Measurements from ENCODE around the gene PPP1R37.

PPP1R37 gene

GRCh38 chr19:45123440-45123850 lies 30.5 kb downstream of the PPP1R37 start:
- H3K4me3 ChIP-seq (ENCODE audit: low read length) = no peak overlapping the region
- no peaks in the 10 kb centered on the region for H3K27me3 ChIP-seq (ENCODE audit: control insufficient read depth, insufficient read depth, low read length)

GRCh38 chr19:45124021-45124420 lies 31.0 kb downstream of the PPP1R37 start:
- Histone ChIP-seq H3K36me3 (ENCODE audit: insufficient read depth, low read length) (no peaks in the 10 kb centered on the region), H3K4me3 (ENCODE audit: low read length) (no peak overlapping the region), H3K4me2 (ENCODE audit: low read length) (no peak overlapping the region), H3K4me1 (ENCODE audit: control insufficient read depth, insufficient read depth, low read length) (no peaks in the 10 kb centered on the region), H3K9me3 (replicated peaks; ENCODE audit: low read length) (no peaks in the 10 kb centered on the region), H3K9ac (ENCODE audit: low read depth, low read length) (no peak overlapping the region), H3K27me3 (ENCODE audit: control insufficient read depth, insufficient read depth, low read length) (no peaks in the 10 kb centered on the region)

More at GRCh38 chr19:45123440-45123850, 30.5 kb downstream of the PPP1R37 start:
- H3K4me1 ChIP-seq (ENCODE audit: control insufficient read depth, insufficient read depth, low read length) = peaks cover 4% of the 10 kb centered on the region
- H3K4me2 ChIP-seq (ENCODE audit: low read length) = no peak overlapping the region
- no peak overlapping the region for H3K9ac ChIP-seq (ENCODE audit: low read depth, low read length)
- no peaks in the 10 kb centered on the region for H3K36me3 ChIP-seq (ENCODE audit: insufficient read depth, low read length)
- H3K9me3 ChIP-seq (replicated peaks; ENCODE audit: low read length) = no peaks in the 10 kb centered on the region

- no peaks in the 10 kb centered on the region for H3K9me3 ChIP-seq (replicated peaks; ENCODE audit: low read length)
- H3K4me2 ChIP-seq (ENCODE audit: low read length) = no peak overlapping the region
- peaks cover 3% of the 10 kb centered on the region for H3K4me1 ChIP-seq (ENCODE audit: control insufficient read depth, insufficient read depth, low read length)
- H3K4me3 ChIP-seq (ENCODE audit: low read length) = no peak overlapping the region
- no peaks in the 10 kb centered on the region for H3K27me3 ChIP-seq (ENCODE audit: control insufficient read depth, insufficient read depth, low read length)
- no peak overlapping the region for H3K9ac ChIP-seq (ENCODE audit: low read depth, low read length)
- no peaks in the 10 kb centered on the region for H3K36me3 ChIP-seq (ENCODE audit: insufficient read depth, low read length)
Observed at GRCh38 chr19:45125360-45125759, 32.4 kb downstream of the PPP1R37 start.

GRCh38 chr19:45125975-45126493 lies 33.1 kb downstream of the PPP1R37 start:
- H3K4me2 ChIP-seq (ENCODE audit: low read length) = no peak overlapping the region
- no peaks in the 10 kb centered on the region for H3K36me3 ChIP-seq (ENCODE audit: insufficient read depth, low read length)
- H3K9me3 ChIP-seq (replicated peaks; ENCODE audit: low read length) = no peaks in the 10 kb centered on the region
- H3K27me3 ChIP-seq (ENCODE audit: control insufficient read depth, insufficient read depth, low read length) = no peaks in the 10 kb centered on the region
- peaks cover 10% of the 10 kb centered on the region for H3K4me1 ChIP-seq (ENCODE audit: control insufficient read depth, insufficient read depth, low read length)
- H3K4me3 ChIP-seq (ENCODE audit: low read length) = no peak overlapping the region
- no peak overlapping the region for H3K9ac ChIP-seq (ENCODE audit: low read depth, low read length)

GRCh38 chr19:45126654-45127053 lies 33.7 kb downstream of the PPP1R37 start:
- Histone ChIP-seq H3K4me1 (ENCODE audit: control insufficient read depth, insufficient read depth, low read length) (peaks cover 10% of the 10 kb centered on the region), H3K27me3 (ENCODE audit: control insufficient read depth, insufficient read depth, low read length) (no peaks in the 10 kb centered on the region), H3K4me2 (ENCODE audit: low read length) (no peak overlapping the region), H3K9me3 (replicated peaks; ENCODE audit: low read length) (no peaks in the 10 kb centered on the region), H3K36me3 (ENCODE audit: insufficient read depth, low read length) (no peaks in the 10 kb centered on the region), H3K9ac (ENCODE audit: low read depth, low read length) (no peak overlapping the region), H3K4me3 (ENCODE audit: low read length) (no peak overlapping the region)

GRCh38 chr19:45128146-45128545 lies 35.2 kb downstream of the PPP1R37 start:
- no peak overlapping the region for H3K4me3 ChIP-seq (ENCODE audit: low read length)
- peaks cover 10% of the 10 kb centered on the region for H3K4me1 ChIP-seq (ENCODE audit: control insufficient read depth, insufficient read depth, low read length)
- H3K27me3 ChIP-seq (ENCODE audit: control insufficient read depth, insufficient read depth, low read length) = no peaks in the 10 kb centered on the region
- no peak overlapping the region for H3K4me2 ChIP-seq (ENCODE audit: low read length)
- no peaks in the 10 kb centered on the region for H3K36me3 ChIP-seq (ENCODE audit: insufficient read depth, low read length)
- no peak overlapping the region for H3K9ac ChIP-seq (ENCODE audit: low read depth, low read length)
- H3K9me3 ChIP-seq (replicated peaks; ENCODE audit: low read length) = no peaks in the 10 kb centered on the region

GRCh38 chr19:45128806-45129205 lies 35.8 kb downstream of the PPP1R37 start:
- H3K27me3 ChIP-seq (ENCODE audit: control insufficient read depth, insufficient read depth, low read length) = no peaks in the 10 kb centered on the region
- H3K36me3 ChIP-seq (ENCODE audit: insufficient read depth, low read length) = no peaks in the 10 kb centered on the region
- H3K9ac ChIP-seq (ENCODE audit: low read depth, low read length) = no peak overlapping the region
- no peak overlapping the region for H3K4me2 ChIP-seq (ENCODE audit: low read length)
- H3K9me3 ChIP-seq (replicated peaks; ENCODE audit: low read length) = no peaks in the 10 kb centered on the region
- H3K4me3 ChIP-seq (ENCODE audit: low read length) = no peak overlapping the region
- H3K4me1 ChIP-seq (ENCODE audit: control insufficient read depth, insufficient read depth, low read length) = peaks cover 10% of the 10 kb centered on the region

- no peak overlapping the region for H3K9ac ChIP-seq (ENCODE audit: low read depth, low read length)
- no peaks in the 10 kb centered on the region for H3K27me3 ChIP-seq (ENCODE audit: control insufficient read depth, insufficient read depth, low read length)
- H3K4me2 ChIP-seq (ENCODE audit: low read length) = no peak overlapping the region
- H3K36me3 ChIP-seq (ENCODE audit: insufficient read depth, low read length) = no peaks in the 10 kb centered on the region
- H3K4me1 ChIP-seq (ENCODE audit: control insufficient read depth, insufficient read depth, low read length) = peaks cover 10% of the 10 kb centered on the region
- no peak overlapping the region for H3K4me3 ChIP-seq (ENCODE audit: low read length)
- no peaks in the 10 kb centered on the region for H3K9me3 ChIP-seq (replicated peaks; ENCODE audit: low read length)
Observed at GRCh38 chr19:45130236-45130635, 37.3 kb downstream of the PPP1R37 start.

GRCh38 chr19:45130888-45131615 lies 38.1 kb downstream of the PPP1R37 start:
- peaks cover 10% of the 10 kb centered on the region for H3K4me1 ChIP-seq (ENCODE audit: control insufficient read depth, insufficient read depth, low read length)
- no peak overlapping the region for H3K9ac ChIP-seq (ENCODE audit: low read depth, low read length)
- no peaks in the 10 kb centered on the region for H3K9me3 ChIP-seq (replicated peaks; ENCODE audit: low read length)
- no peak overlapping the region for H3K4me2 ChIP-seq (ENCODE audit: low read length)
- no peaks in the 10 kb centered on the region for H3K36me3 ChIP-seq (ENCODE audit: insufficient read depth, low read length)
- no peak overlapping the region for H3K4me3 ChIP-seq (ENCODE audit: low read length)
- no peaks in the 10 kb centered on the region for H3K27me3 ChIP-seq (ENCODE audit: control insufficient read depth, insufficient read depth, low read length)

GRCh38 chr19:45133661-45134060 lies 40.7 kb downstream of the PPP1R37 start:
- Histone ChIP-seq H3K4me1 (ENCODE audit: control insufficient read depth, insufficient read depth, low read length) (peaks cover 24% of the 10 kb centered on the region), H3K4me2 (ENCODE audit: low read length) (no peak overlapping the region), H3K27me3 (ENCODE audit: control insufficient read depth, insufficient read depth, low read length) (no peaks in the 10 kb centered on the region), H3K9ac (ENCODE audit: low read depth, low read length) (no peak overlapping the region), H3K9me3 (replicated peaks; ENCODE audit: low read length) (no peaks in the 10 kb centered on the region), H3K4me3 (ENCODE audit: low read length) (no peak overlapping the region), H3K36me3 (ENCODE audit: insufficient read depth, low read length) (no peaks in the 10 kb centered on the region)

GRCh38 chr19:45135176-45135885 lies 42.4 kb downstream of the PPP1R37 start:
- Histone ChIP-seq H3K27me3 (ENCODE audit: control insufficient read depth, insufficient read depth, low read length) (no peaks in the 10 kb centered on the region), H3K4me3 (ENCODE audit: low read length) (no peak overlapping the region), H3K4me2 (ENCODE audit: low read length) (no peak overlapping the region), H3K36me3 (ENCODE audit: insufficient read depth, low read length) (no peaks in the 10 kb centered on the region), H3K9ac (ENCODE audit: low read depth, low read length) (no peak overlapping the region), H3K4me1 (ENCODE audit: control insufficient read depth, insufficient read depth, low read length) (peaks cover 21% of the 10 kb centered on the region), H3K9me3 (replicated peaks; ENCODE audit: low read length) (no peaks in the 10 kb centered on the region)

All from skeletal muscle satellite cell (primary cell).